Neural progenitor cell (in vitro differentiated cells): ENCODE results near the gene STAC. TPM values are rescaled to one million over a fixed set of nuclear protein-coding genes. Genes with fewer than 3 reads are reported as not detected.

Source experiments
- DNase-seq: peaks from one replicate; pipeline ENCODE4 v3.0.0-alpha.2; 2016; ENCODE audit warnings: low spot score
- H2AFZ ChIP-seq: fragments of 200-600 bp; sonication (generic); replicated peaks from 2 replicates; pipeline ENCODE4 v1.6.1; 2016; ENCODE audit warnings: antibody characterized with exemption
- H3F3A ChIP-seq: fragments of 200-600 bp; sonication (generic); 2 replicates; pipeline ENCODE4 v1.6.1; 2016; ENCODE audit warnings: antibody characterized with exemption, low read depth
- H3K27ac ChIP-seq: fragments of 200-600 bp; sonication (generic); 2 replicates; pipeline ENCODE4 v1.5.1; 2016; ENCODE audit warnings: mild to moderate bottlenecking
- H3K27me3 ChIP-seq: fragments of 200-600 bp; sonication (generic); 2 replicates; pipeline ENCODE4 v1.6.1; 2016; ENCODE audit warnings: mild to moderate bottlenecking, moderate library complexity
- H3K36me3 ChIP-seq: fragments of 200-600 bp; sonication (generic); 2 replicates; pipeline ENCODE4 v1.5.1; 2016
- H3K4me1 ChIP-seq: fragments of 200-600 bp; sonication (generic); 2 replicates; pipeline ENCODE4 v1.6.1; 2016; ENCODE audit warnings: mixed run types
- H3K4me2 ChIP-seq: fragments of 200-600 bp; sonication (generic); 2 replicates; pipeline ENCODE4 v1.6.1; 2016
- H3K4me3 ChIP-seq: fragments of 200-600 bp; sonication (generic); 2 replicates; pipeline ENCODE4 v1.5.1; 2016
- H3K79me2 ChIP-seq: fragments of 200-600 bp; sonication (generic); 2 replicates; pipeline ENCODE4 v1.6.1; 2016; ENCODE audit warnings: low read depth
- H3K9ac ChIP-seq: fragments of 200-600 bp; sonication (generic); 2 replicates; pipeline ENCODE4 v1.6.1; 2016
- H3K9me3 ChIP-seq: fragments of 200-600 bp; sonication (generic); 2 replicates; pipeline ENCODE4 v1.5.1; 2016; ENCODE audit warnings: low read depth
- H4K20me1 ChIP-seq: fragments of 200-600 bp; sonication (generic); 2 replicates; pipeline ENCODE4 v1.6.1; 2016; ENCODE audit warnings: low read depth
- H3K27ac Mint-ChIP-seq: 3 replicates; pipeline ENCODE4 v1.8.0; 2021; ENCODE audit warnings: mixed read lengths
- H3K27me3 Mint-ChIP-seq: 2 replicates; pipeline ENCODE4 v1.8.0; 2022; ENCODE audit warnings: low read depth, mild to moderate bottlenecking, inconsistent platforms, moderate library complexity, mixed read lengths; ENCODE audit not compliant: insufficient read depth
- H3K36me3 Mint-ChIP-seq: 3 replicates; pipeline ENCODE4 v1.8.0; 2021; ENCODE audit warnings: mixed read lengths
- H3K4me1 Mint-ChIP-seq: 3 replicates; pipeline ENCODE4 v1.8.0; 2021; ENCODE audit warnings: mixed read lengths
- H3K4me3 Mint-ChIP-seq: 3 replicates; pipeline ENCODE4 v1.8.0; 2021; ENCODE audit warnings: mild to moderate bottlenecking, moderate library complexity, mixed read lengths
- H3K9me3 Mint-ChIP-seq: 3 replicates; pipeline ENCODE4 v1.8.0; 2020; ENCODE audit warnings: mixed read lengths
- CTCF ChIP-seq: fragments of 200-600 bp; sonication (generic); IDR thresholded peaks from 2 replicates; pipeline ENCODE4 v1.5.1; 2017; ENCODE audit warnings: antibody characterized with exemption, mild to moderate bottlenecking
- EZH2 ChIP-seq: fragments of 200-600 bp; sonication (generic); IDR thresholded peaks from 2 replicates; pipeline ENCODE4 v1.6.1; 2017; ENCODE audit warnings: antibody characterized with exemption, mild to moderate bottlenecking, moderate library complexity
- EZH2phosphoT487 ChIP-seq: fragments of 200-600 bp; sonication (generic); IDR thresholded peaks from 2 replicates; pipeline ENCODE4 v1.6.1; 2017; ENCODE audit warnings: antibody characterized with exemption
- total RNA-seq: library from RNA; depleted of rRNA; stranded (reverse); fragments of >200 nt; gene quantifications from 2 replicates; pipeline ENCODE4 v1.2.3, GENCODE V29; 2015; ENCODE audit warnings: low replicate concordance

STAC gene
- total RNA-seq, 1 donor from 2014 or later, result 6.5 TPM

DNA sequence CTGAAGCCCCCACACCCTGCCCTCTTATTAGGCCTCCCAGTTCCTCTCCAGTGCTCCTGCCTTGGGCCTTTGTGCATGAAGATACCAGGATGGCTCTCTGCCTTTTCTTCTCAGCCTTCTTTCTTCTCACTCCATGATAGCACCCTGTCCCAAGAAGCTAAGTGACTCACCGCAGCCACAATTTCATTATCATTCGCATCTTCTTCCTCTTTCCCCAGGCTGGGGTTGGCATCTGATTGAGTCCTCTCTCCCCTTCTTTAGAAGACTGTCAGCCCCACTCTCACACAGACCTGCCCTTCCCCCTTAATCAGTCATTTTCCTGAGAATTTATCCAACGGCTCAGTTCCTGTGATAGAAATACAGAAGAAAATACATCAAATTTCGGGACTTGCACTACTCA, 102.0 kb downstream of the STAC start:
- Mint-ChIP-seq H3K4me1 (peaks cover 4% of the 10 kb centered on the region), H3K4me3 (no peak overlapping the region), H3K36me3 (peaks cover 2% of the 10 kb centered on the region), H3K27me3 (no peaks in the 10 kb centered on the region), H3K27ac (no peak overlapping the region), H3K9me3 (peaks cover 3% of the 10 kb centered on the region)
- Histone ChIP-seq H4K20me1 (no peaks in the 10 kb centered on the region), H3K36me3 (no peaks in the 10 kb centered on the region), H3K27ac (no peak overlapping the region), H3K4me3 (no peak overlapping the region), H3K4me1 (no peaks in the 10 kb centered on the region), H3K9me3 (no peaks in the 10 kb centered on the region), H3K27me3 (no peaks in the 10 kb centered on the region), H3F3A (no peaks in the 10 kb centered on the region), H2AFZ (peak overlapping the region; percentile 7), H3K79me2 (no peaks in the 10 kb centered on the region), H3K9ac (no peak overlapping the region), H3K4me2 (no peak overlapping the region)
- TF ChIP-seq EZH2, result no peak
- TF ChIP-seq CTCF, result no peak
- no peak for TF ChIP-seq EZH2phosphoT487
- DNase-seq, result no peak

GRCh38 chr3:36482880-36483279, 102.6 kb downstream of the STAC start:
- H3K4me1 Mint-ChIP-seq, result peaks cover 4% of the 10 kb centered on the region
- TF ChIP-seq CTCF, result no peak
- TF ChIP-seq EZH2, result no peak
- no peak for TF ChIP-seq EZH2phosphoT487
- H3K27me3 Mint-ChIP-seq, result no peaks in the 10 kb centered on the region
- H3K9me3 ChIP-seq, result no peaks in the 10 kb centered on the region
- no peak overlapping the region for H2AFZ ChIP-seq
- H3K4me3 Mint-ChIP-seq, result no peak overlapping the region
- no peak overlapping the region for H3K27ac ChIP-seq
- no peaks in the 10 kb centered on the region for H3F3A ChIP-seq
- no peak overlapping the region for H3K9ac ChIP-seq
- H3K27me3 ChIP-seq, result no peaks in the 10 kb centered on the region
- peaks cover 3% of the 10 kb centered on the region for H3K9me3 Mint-ChIP-seq
- H3K4me2 ChIP-seq, result no peak overlapping the region
- H3K36me3 Mint-ChIP-seq, result peaks cover 2% of the 10 kb centered on the region
- no peak overlapping the region for H3K27ac Mint-ChIP-seq
- no peak for DNase-seq
- no peaks in the 10 kb centered on the region for H4K20me1 ChIP-seq
- H3K36me3 ChIP-seq, result no peaks in the 10 kb centered on the region
- no peaks in the 10 kb centered on the region for H3K79me2 ChIP-seq
- no peak overlapping the region for H3K4me3 ChIP-seq
- no peaks in the 10 kb centered on the region for H3K4me1 ChIP-seq

DNA sequence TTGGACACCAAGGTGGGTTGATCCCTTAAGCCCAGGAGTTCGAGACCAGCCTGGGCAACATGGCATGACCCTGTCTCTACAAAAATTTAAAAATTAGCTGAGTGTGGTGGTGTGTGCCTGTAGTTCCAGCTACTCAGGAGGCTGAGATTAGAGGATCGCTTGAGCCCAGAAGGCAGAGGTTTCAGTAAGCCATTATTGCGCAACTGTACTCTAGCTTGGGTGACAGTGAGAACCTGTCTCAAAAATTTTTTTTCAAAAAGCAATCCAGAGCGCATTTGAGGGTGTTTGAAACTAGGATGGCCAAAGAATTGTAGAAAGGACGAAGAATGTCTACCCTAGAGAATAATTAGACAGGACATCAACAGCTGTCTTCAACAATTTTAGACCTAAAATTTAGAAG, 103.4 kb downstream of the STAC start:
- no peaks in the 10 kb centered on the region for H3F3A ChIP-seq
- Mint-ChIP-seq H3K36me3 (peaks cover 2% of the 10 kb centered on the region), H3K9me3 (peaks cover 3% of the 10 kb centered on the region), H3K4me3 (no peak overlapping the region), H3K27ac (no peak overlapping the region), H3K27me3 (no peaks in the 10 kb centered on the region), H3K4me1 (peaks cover 4% of the 10 kb centered on the region)
- H3K79me2 ChIP-seq, result no peaks in the 10 kb centered on the region
- H3K27me3 ChIP-seq, result no peaks in the 10 kb centered on the region
- no peak overlapping the region for H2AFZ ChIP-seq
- TF ChIP-seq EZH2phosphoT487 (no peak), EZH2 (no peak), CTCF (no peak)
- H3K27ac ChIP-seq, result no peak overlapping the region
- H3K4me3 ChIP-seq, result no peak overlapping the region
- no peak overlapping the region for H3K9ac ChIP-seq
- H4K20me1 ChIP-seq, result no peaks in the 10 kb centered on the region
- no peak for DNase-seq
- H3K9me3 ChIP-seq, result no peaks in the 10 kb centered on the region
- H3K4me1 ChIP-seq, result no peaks in the 10 kb centered on the region
- H3K36me3 ChIP-seq, result no peaks in the 10 kb centered on the region
- H3K4me2 ChIP-seq, result no peak overlapping the region

GRCh38 chr3:36484386-36484785, 104.1 kb downstream of the STAC start:
- H3K36me3 ChIP-seq, result no peaks in the 10 kb centered on the region
- Mint-ChIP-seq H3K36me3 (no peaks in the 10 kb centered on the region), H3K27ac (no peak overlapping the region), H3K9me3 (no peaks in the 10 kb centered on the region), H3K4me3 (no peak overlapping the region), H3K4me1 (peaks cover 4% of the 10 kb centered on the region), H3K27me3 (no peaks in the 10 kb centered on the region)
- H3K4me2 ChIP-seq, result no peak overlapping the region
- H4K20me1 ChIP-seq, result no peaks in the 10 kb centered on the region
- H3K9me3 ChIP-seq, result no peaks in the 10 kb centered on the region
- H2AFZ ChIP-seq, result no peak overlapping the region
- no peaks in the 10 kb centered on the region for H3F3A ChIP-seq
- no peak for DNase-seq
- H3K4me3 ChIP-seq, result no peak overlapping the region
- no peaks in the 10 kb centered on the region for H3K79me2 ChIP-seq
- H3K27ac ChIP-seq, result no peak overlapping the region
- H3K9ac ChIP-seq, result no peak overlapping the region
- H3K4me1 ChIP-seq, result no peaks in the 10 kb centered on the region
- H3K27me3 ChIP-seq, result no peaks in the 10 kb centered on the region
- no peak for TF ChIP-seq EZH2
- TF ChIP-seq CTCF, result no peak
- no peak for TF ChIP-seq EZH2phosphoT487
